Astrocyte of the cerebellum (primary cell): ENCODE results near the gene USF2.

Source experiments
- DNase-seq: peaks from one replicate; pipeline ENCODE4 v3.0.0-alpha.2; 2011; ENCODE audit warnings: low read depth
- H3K4me3 ChIP-seq: 2 replicates; pipeline ENCODE4 v1.5.1; 2011; ENCODE audit warnings: mild to moderate bottlenecking, low read depth, low read length, moderate library complexity
- in situ Hi-C: cut with HindIII; loops from 2 replicates; pipeline ENCODE4 v1.10.0; 2017; ENCODE audit warnings: low sequenced_read_pairs
- TF ChIP-seq, protein P1 (sequence below): IDR thresholded peaks from 2 replicates; pipeline ENCODE4 v1.5.1; 2012; ENCODE audit warnings: low read length, low read depth, moderate library complexity, mild to moderate bottlenecking; ENCODE audit errors: missing control alignments

USF2 gene

DNA sequence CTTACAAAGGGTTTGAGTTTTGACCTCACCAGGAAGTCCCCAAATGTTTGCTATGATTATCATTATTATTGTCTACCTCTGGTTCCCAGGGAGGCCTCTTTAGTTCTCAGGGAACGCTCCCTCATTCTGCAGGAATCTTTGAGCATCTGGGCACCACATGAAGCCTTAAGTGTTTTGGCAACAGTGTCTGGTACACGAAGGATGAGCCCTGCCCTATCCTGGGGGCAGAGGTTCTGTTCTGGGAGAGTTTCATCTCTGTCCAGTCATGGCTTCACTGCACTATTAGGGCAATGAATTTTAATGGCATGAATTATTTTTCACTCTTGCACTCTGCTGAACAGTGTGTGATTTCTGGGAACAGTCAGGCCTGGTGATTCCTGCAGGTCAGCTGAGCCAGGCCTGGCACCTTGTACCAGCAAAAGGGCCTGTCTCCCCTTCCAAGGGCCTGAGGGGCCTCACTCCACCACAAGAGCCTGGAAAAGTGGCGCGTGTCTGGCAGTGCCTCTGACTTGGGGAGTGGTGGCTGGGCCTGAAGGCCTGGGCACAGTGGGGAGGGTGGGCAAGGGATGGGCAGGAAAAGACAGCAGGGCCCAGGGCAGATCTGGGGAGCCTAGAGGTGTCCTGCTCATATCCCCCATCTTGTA is 44.8 kb upstream of the USF2 start:
- in situ Hi-C loops = no loop called here
- no peak for DNase-seq
- H3K4me3 ChIP-seq = no peak overlapping the region
- TF ChIP-seq, protein P1, sequence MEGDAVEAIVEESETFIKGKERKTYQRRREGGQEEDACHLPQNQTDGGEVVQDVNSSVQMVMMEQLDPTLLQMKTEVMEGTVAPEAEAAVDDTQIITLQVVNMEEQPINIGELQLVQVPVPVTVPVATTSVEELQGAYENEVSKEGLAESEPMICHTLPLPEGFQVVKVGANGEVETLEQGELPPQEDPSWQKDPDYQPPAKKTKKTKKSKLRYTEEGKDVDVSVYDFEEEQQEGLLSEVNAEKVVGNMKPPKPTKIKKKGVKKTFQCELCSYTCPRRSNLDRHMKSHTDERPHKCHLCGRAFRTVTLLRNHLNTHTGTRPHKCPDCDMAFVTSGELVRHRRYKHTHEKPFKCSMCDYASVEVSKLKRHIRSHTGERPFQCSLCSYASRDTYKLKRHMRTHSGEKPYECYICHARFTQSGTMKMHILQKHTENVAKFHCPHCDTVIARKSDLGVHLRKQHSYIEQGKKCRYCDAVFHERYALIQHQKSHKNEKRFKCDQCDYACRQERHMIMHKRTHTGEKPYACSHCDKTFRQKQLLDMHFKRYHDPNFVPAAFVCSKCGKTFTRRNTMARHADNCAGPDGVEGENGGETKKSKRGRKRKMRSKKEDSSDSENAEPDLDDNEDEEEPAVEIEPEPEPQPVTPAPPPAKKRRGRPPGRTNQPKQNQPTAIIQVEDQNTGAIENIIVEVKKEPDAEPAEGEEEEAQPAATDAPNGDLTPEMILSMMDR = no peak

DNA sequence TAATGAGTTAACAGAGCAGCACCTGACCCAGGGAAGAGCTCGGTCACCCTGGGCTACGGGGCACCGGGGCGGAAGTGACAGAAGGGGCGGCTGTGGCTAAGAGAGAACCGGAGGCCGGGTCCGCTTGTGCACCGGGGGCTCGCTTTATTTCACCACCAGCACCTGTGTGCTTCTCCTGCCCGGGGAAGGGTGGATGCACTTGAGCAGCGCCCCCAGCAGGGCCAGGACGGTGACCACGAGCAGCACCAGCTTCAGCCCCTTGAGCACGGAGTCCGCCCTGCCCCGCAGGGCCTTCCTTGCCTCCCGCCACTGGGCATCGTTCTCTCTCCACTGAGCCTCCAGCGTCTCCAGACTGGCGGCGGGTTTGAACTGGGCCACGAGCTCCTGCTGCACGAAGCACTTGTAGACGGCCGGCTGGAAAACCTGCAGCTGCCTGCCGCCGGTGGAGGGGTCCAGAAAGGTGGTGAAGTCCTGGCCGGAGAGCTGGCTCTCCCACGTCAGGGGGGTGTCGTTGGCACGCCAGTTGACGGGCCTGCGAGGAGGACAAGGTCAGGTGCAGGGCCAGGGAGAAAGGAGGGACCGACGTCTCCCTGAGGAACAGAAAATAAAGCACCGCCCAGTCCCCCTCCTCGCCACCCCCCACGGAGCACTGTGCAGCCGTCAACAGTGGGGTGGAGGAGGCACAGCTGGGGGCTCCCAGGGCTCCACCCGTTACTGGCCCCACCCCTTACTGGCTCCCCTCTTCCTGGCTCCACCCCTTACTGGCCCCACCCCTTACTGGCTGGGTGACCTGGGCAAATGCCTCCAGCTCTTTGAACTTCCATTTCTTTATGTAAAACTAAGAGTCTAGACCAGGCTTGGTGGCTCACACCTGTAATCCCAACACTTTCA is 43.8 kb upstream of the USF2 start:
- H3K4me3 ChIP-seq = no peak overlapping the region
- no peak for DNase-seq
- in situ Hi-C loops = no loop called here
- TF ChIP-seq, protein P1 = no peak

DNA sequence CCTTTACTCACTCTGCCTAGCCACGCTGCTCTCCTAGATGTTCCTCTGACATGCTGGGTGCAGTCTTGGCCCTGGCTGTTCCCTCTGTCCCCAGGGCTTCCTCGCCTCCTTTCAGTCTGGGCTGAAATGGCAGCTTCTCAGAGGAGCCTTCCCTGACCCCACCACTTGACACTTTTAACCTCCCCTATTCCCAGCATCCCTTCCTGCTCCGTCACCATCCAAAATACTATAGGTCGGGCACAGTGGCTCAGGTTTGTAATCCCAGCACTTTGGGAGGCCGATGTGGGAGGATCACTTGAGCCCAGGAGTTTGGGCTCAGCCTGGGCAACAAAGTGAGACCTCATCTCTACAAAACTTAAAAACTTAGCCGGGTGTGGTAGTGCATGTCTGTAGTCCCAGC is 42.8 kb upstream of the USF2 start:
- in situ Hi-C loops = no loop called here
- no peak for DNase-seq
- H3K4me3 ChIP-seq = no peak overlapping the region
- TF ChIP-seq, protein P1 = no peak

DNA sequence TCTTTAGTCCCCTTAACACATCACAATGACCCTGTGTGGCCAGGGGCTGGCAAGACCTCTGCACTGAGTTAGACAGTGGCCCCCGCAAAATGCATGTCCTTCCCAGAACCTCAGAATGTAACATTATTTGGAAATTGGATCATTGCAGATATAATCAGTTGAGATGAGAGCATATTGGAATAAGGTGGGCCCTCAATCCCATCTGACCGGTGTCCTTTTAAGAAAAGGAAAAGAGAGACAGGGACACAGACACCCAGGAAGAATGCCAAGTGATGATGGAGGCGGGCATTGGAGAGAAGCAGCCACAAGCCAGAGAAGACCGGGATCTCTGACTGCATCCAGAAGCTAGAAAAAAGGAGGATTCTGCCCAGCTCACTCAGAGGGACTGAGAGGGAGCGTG is 42.0 kb upstream of the USF2 start:
- no peak overlapping the region for H3K4me3 ChIP-seq
- in situ Hi-C loops = no loop called here
- no peak for DNase-seq
- TF ChIP-seq, protein P1 = no peak

DNA sequence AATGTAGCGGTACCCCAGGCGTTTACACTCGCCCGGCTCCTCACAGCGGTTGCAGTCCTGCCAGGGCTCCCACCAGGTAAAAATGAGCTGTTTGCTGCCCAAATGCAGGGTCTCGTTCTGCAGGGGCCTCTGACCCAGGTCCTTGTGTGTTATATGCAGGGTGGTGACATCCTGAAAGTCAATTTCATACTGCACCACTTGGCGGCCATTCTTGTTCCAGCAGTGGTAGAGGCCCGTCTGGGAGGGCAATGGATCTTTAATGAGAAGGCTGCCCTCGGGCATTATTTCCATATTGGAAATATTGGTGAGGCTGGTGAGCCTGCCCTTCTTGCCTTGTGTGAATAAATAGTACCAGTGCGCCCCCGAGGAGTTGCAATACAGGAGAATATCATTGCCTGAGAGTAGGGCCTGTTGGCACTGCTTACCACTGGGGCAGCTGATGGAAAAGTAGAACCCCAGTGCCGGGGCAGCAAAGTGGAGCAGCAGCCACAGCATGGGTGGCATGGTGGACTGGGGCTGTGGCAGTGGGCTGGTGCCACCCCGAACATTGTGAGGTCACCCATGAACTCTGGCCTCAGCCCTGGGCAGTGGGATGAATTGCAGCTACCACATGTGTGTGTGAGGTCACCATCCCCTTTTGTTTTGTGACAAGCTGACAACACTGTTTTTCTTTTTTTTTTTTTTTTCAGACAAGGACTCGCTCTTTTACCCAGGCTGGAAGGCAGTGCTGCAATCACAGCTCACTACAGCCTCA is 40.4 kb upstream of the USF2 start, which contains the start of gene FAM187B:
TSS of gene FAM187B (minus strand) at position 563 of the 754 bp plus-strand sequence. CDS start at position 504, 59 bp downstream.
- TF ChIP-seq, protein P1 = no peak
- DNase-seq = no peak
- H3K4me3 ChIP-seq = no peak within 1 kb of the TSS
- in situ Hi-C loops = no loop called here

DNA sequence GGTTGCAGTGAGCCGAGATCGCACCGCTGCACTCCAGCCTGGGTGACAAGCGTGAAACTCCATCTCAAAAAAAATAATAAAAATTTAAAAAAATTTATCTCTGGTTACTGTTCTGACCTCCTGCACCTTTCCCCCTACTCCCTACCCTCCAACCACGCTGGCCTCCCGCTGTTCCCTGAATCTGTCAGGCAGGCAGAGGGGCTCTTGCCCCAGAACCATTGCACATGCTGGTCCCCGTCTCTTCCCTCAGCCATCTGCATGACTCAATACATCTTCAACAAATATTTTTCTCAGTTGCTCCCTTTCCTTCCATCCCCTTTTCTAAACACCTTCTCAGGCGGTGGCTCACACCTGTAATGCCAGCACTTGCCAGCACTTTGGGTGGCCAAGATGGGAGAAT is 39.2 kb upstream of the USF2 start:
- in situ Hi-C loops = no loop called here
- H3K4me3 ChIP-seq = no peak overlapping the region
- DNase-seq = no peak
- TF ChIP-seq, protein P1 = no peak
